Epithelial cell of esophagus (primary cell): ENCODE data around the gene FAM20C.

Experiments
- DNase-seq: peaks from one replicate; pipeline ENCODE4 v3.0.0; 2010; ENCODE audit warnings: low read depth
- H3K4me3 ChIP-seq: 2 replicates; pipeline ENCODE4 v1.5.1; 2011; ENCODE audit warnings: mild to moderate bottlenecking, low read length, control low read depth
- CTCF ChIP-seq: IDR thresholded peaks from 2 replicates; pipeline ENCODE4 v1.5.1; 2011; ENCODE audit warnings: low read depth, mild to moderate bottlenecking, low read length, control low read depth, inconsistent platforms; ENCODE audit not compliant: insufficient read depth; ENCODE audit errors: missing control alignments

Gene FAM20C

GRCh38 chr7:154096-154799, 38.1 kb upstream of the FAM20C start:
- no peak for TF ChIP-seq CTCF
- H3K4me3 ChIP-seq, result no peak overlapping the region
- DNase-seq, result no peak

GRCh38 chr7:155469-155900, 36.9 kb upstream of the FAM20C start:
- peak; percentile 24 for DNase-seq
- no peak for TF ChIP-seq CTCF
- no peak overlapping the region for H3K4me3 ChIP-seq

- no peak overlapping the region for H3K4me3 ChIP-seq
- no peak for TF ChIP-seq CTCF
- no peak for DNase-seq
These were observed 36.0 kb upstream of the FAM20C start for GRCh38 chr7:156111-157007.

GRCh38 chr7:157008-157310, 35.4 kb upstream of the FAM20C start:
- no peak for DNase-seq
- no peak overlapping the region for H3K4me3 ChIP-seq
- no peak for TF ChIP-seq CTCF

- no peak for DNase-seq
- no peak overlapping the region for H3K4me3 ChIP-seq
- TF ChIP-seq CTCF, result no peak
These were observed 34.4 kb upstream of the FAM20C start for GRCh38 chr7:157771-158625.

GRCh38 chr7:158771-159170, 33.6 kb upstream of the FAM20C start:
- no peak for DNase-seq
- TF ChIP-seq CTCF, result no peak
- H3K4me3 ChIP-seq, result no peak overlapping the region
